Body of pancreas (tissue), 4 donors: Measurements from ENCODE around the gene HIF3A. TPM values are rescaled to one million over a fixed set of nuclear protein-coding genes. Genes with fewer than 3 reads are reported as not detected.
A peak's percentile ranks its signal among the peaks of the same experiment; 100 is the strongest.
"Not testable (repeated sequence)": the region's sequence is repeated elsewhere in the genome, so short reads cannot be mapped to it uniquely, and the experiment has no call there.

Experiments used
- ATAC-seq: fragments of 150-250 bp; one replicate; pipeline ENCODE4 v1.9.1; 2016
- DNase-seq, 4 donors: peaks; one replicate each; pipeline ENCODE4 v3.0.0-alpha.2; 2019
- H3K27ac ChIP-seq, 4 donors: fragments of 200-600 bp; sonication (generic); 1 replicate in 3 of 4; 2 replicates in 1 of 4; pipeline versions ENCODE4 v1.5.1 to v1.6.1; 2016 to 2019; ENCODE audit warnings: mild to moderate bottlenecking in 1 of 4, mixed read lengths in 1 of 4, moderate library complexity in 1 of 4
- H3K27me3 ChIP-seq, 2 donors: fragments of 200-600 bp; sonication (generic); one replicate each; pipeline ENCODE4 v1.6.0; 2016; ENCODE audit warnings: mild to moderate bottlenecking in 1 of 2
- H3K36me3 ChIP-seq, 2 donors: fragments of 200-600 bp; sonication (generic); replicated peaks in 1 of 2; 2 replicates each; pipeline ENCODE4 v1.5.1; 2016; ENCODE audit warnings: low read depth in 2 of 2; ENCODE audit not compliant: insufficient read depth in 1 of 2
- H3K4me1 ChIP-seq: fragments of 200-600 bp; sonication (generic); one replicate; pipeline ENCODE4 v1.6.0; 2016
- H3K4me3 ChIP-seq, 2 donors: fragments of 200-600 bp; sonication (generic); 1 replicate in 1 of 2; 2 replicates in 1 of 2; pipeline ENCODE4 v1.5.1; 2016 to 2019
- H3K9me3 ChIP-seq, 3 donors: fragments of 200-600 bp; sonication (generic); 1 replicate in 2 of 3; 2 replicates in 1 of 3; pipeline ENCODE4 v1.5.1; 2016
- POLR2A ChIP-seq, 3 donors: fragments of 450-650 bp; IDR thresholded peaks; one replicate each; pipeline ENCODE4 v1.6.1; 2016; ENCODE audit warnings: antibody characterized with exemption in 3 of 3, mild to moderate bottlenecking in 2 of 3
- WGBS, 2 donors: methylation state at CpG; one replicate each; pipeline ENCODE4 v1.1.5; 2017; 5-methylcytosine and 5-hydroxymethylcytosine counted together
- intact Hi-C: fragments of 100-400 bp; cut with DNase I; formaldehyde crosslinking; loops from one replicate; pipeline ENCODE4 v1.15.1; 2023
- total RNA-seq, 2 donors: library from RNA; depleted of rRNA; stranded (reverse); fragments of >200 nt; gene quantifications; one replicate each; pipeline ENCODE4 v1.1.0, GENCODE V29; 2016
- TF ChIP-seq, protein P1 (sequence below), 7 experiments: fragments of 450-650 bp in 4 of 7; fragments of 200-600 bp in 3 of 7; sonication (generic) in 3 of 7; IDR thresholded peaks; one replicate each; pipeline ENCODE4 v1.5.1; 2016 to 2019; ENCODE audit warnings: antibody characterized with exemption in 7 of 7

The HIF3A gene
- total RNA-seq, 2 donors from 2014 or later: 24.4 to 63.3 TPM

- no peaks in the 10 kb centered on the region for H3K36me3 ChIP-seq
Measured at GRCh38 chr19:46311444-46311843, 14.6 kb downstream of the HIF3A start.

GRCh38 chr19:46313540-46314469 lies 17.0 kb downstream of the HIF3A start:
- H3K9me3 ChIP-seq, H3K36me3 ChIP-seq, H3K4me1 ChIP-seq, ATAC-seq, H3K27me3 ChIP-seq, H3K27ac ChIP-seq, intact Hi-C loops, H3K4me3 ChIP-seq: not testable (repeated sequence)
- peak in 1 of 4 donors; percentile 55 for DNase-seq
- 70 to 76% methylated on average over 14 of the region's 14 CpGs for WGBS, 2 donors

More at GRCh38 chr19:46311444-46311843, 14.6 kb downstream of the HIF3A start:
- intact Hi-C loops: no loop called here
- H3K9me3 ChIP-seq: no peaks in the 10 kb centered on the region
- peaks cover 4% of the 10 kb centered on the region for H3K4me1 ChIP-seq
- TF ChIP-seq POLR2A (IDR thresholded peaks at IDR 0.05): no peak
- TF ChIP-seq, protein P1, sequence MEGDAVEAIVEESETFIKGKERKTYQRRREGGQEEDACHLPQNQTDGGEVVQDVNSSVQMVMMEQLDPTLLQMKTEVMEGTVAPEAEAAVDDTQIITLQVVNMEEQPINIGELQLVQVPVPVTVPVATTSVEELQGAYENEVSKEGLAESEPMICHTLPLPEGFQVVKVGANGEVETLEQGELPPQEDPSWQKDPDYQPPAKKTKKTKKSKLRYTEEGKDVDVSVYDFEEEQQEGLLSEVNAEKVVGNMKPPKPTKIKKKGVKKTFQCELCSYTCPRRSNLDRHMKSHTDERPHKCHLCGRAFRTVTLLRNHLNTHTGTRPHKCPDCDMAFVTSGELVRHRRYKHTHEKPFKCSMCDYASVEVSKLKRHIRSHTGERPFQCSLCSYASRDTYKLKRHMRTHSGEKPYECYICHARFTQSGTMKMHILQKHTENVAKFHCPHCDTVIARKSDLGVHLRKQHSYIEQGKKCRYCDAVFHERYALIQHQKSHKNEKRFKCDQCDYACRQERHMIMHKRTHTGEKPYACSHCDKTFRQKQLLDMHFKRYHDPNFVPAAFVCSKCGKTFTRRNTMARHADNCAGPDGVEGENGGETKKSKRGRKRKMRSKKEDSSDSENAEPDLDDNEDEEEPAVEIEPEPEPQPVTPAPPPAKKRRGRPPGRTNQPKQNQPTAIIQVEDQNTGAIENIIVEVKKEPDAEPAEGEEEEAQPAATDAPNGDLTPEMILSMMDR (IDR thresholded peaks at IDR 0.05): no peak
- H3K4me3 ChIP-seq: no peak overlapping the region
- no peaks in the 10 kb centered on the region for H3K27me3 ChIP-seq
- DNase-seq (no peak), ATAC-seq (no peak)
- no peak overlapping the region for H3K27ac ChIP-seq
- 81 to 91% methylated on average over 5 of the region's 5 CpGs for WGBS, 2 donors

DNA sequence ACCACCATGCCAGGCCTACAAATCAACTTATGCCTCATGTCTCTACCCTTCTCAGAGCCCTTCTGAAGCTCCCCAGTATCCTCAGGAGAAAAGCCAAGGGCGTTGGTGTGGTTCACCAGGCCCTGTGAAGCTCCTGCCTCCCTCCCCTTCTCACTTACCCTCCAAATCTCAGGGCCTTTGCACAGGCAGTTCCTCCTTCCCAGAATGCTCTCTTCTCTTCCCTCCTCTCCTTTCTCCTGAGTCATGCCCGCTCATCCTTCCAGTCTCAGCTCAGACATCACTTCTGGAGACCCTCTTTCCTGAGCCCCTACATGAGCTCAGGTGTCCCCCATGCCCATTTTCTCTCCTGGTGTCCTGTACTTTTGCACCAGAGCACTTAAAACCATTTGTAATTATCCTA lies 20.5 kb downstream of the HIF3A start:
- intact Hi-C loops: no loop called here
- Histone ChIP-seq H3K36me3 (no peaks in the 10 kb centered on the region), H3K27ac (no peak overlapping the region), H3K27me3 (no peaks in the 10 kb centered on the region), H3K4me3 (no peak overlapping the region), H3K9me3 (no peaks in the 10 kb centered on the region), H3K4me1 (peaks cover 4% of the 10 kb centered on the region)
- DNase-seq: no peak
- TF ChIP-seq, protein P1 (IDR thresholded peaks at IDR 0.05): no peak
- TF ChIP-seq POLR2A (IDR thresholded peaks at IDR 0.05): no peak
- ATAC-seq: no peak
- 45 to 71% methylated on average over 2 of the region's 2 CpGs for WGBS, 2 donors

DNA sequence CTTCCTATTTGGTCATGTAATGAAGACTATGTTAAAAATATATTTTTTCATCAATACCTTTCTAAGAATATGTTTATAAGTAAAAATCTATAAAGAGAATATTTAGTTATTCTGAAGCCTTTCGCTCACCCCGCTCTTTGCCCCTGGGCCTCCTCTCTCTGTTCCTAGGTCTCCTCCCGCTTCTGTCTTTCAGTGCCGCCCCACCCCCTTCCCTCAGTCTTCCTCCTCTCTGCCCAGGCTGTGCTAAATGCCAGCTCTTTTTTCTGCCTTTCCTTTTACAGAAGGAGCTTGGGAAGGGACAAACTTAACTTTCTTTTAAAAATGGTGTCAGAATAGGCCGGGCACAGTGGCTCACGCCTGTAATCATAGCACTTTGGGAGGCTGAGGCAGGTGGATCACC lies 22.8 kb downstream of the HIF3A start:
- H3K4me1 ChIP-seq: no peaks in the 10 kb centered on the region
- 70 to 82% methylated on average over 6 of the region's 6 CpGs for WGBS, 2 donors
- no peaks in the 10 kb centered on the region for H3K36me3 ChIP-seq
- no peak for DNase-seq
- no peaks in the 10 kb centered on the region for H3K9me3 ChIP-seq
- no peaks in the 10 kb centered on the region for H3K27me3 ChIP-seq
- no peak overlapping the region for H3K4me3 ChIP-seq
- intact Hi-C loops: no loop called here
- H3K27ac ChIP-seq: no peak overlapping the region
- no peak for ATAC-seq
- no peak for TF ChIP-seq POLR2A (IDR thresholded peaks at IDR 0.05)
- TF ChIP-seq, protein P1 (IDR thresholded peaks at IDR 0.05): no peak

DNA sequence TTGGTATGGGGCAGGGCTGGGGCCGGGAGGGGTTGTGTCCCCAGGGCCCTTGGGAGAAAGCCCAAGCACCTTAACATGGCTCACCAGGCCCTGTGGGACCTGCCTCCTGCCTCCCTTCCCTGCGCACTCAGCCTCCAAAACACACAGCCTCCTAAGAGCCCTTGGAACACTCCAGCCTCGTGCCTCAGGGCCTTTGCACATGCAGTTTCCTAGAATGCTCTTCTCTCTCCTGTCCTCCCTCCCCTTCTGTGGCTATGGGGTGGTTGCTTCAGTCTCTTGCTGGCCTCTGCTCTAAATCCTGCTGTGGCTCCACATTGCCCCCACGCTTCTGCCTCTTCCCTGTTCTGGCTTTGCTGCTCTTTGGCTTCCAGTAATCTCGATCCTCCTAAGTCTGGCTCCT lies 23.7 kb downstream of the HIF3A start:
- Histone ChIP-seq H3K4me3 (no peak overlapping the region), H3K36me3 (no peaks in the 10 kb centered on the region), H3K9me3 (no peaks in the 10 kb centered on the region), H3K27me3 (no peaks in the 10 kb centered on the region), H3K27ac (no peak overlapping the region), H3K4me1 (no peaks in the 10 kb centered on the region)
- no peak for ATAC-seq
- intact Hi-C loops: no loop called here
- WGBS, 2 donors: 89 to 92% methylated on average over 3 to 4 of the region's 5 CpGs
- TF ChIP-seq, protein P1 (IDR thresholded peaks at IDR 0.05): no peak
- no peak for TF ChIP-seq POLR2A (IDR thresholded peaks at IDR 0.05)
- no peak for DNase-seq
